ENCODE results near the gene INTS15. TPM values are rescaled to one million over a fixed set of nuclear protein-coding genes. Genes with fewer than 3 reads are reported as not detected.

The INTS15 gene
- total RNA-seq, 1 experiment from 2014 or later, result 35.0 TPM

- TF ChIP-seq CTCF (IDR thresholded peaks at IDR 0.05; ENCODE audit: unreplicated experiment), result no peak
- CTCF ChIA-PET, result no interaction called here
- no peak overlapping the region for H3K4me3 Mint-ChIP-seq (ENCODE audit: low read depth, unreplicated experiment)
- BruUV-seq (replicated peaks), result no TSS peak
- H3K27me3 Mint-ChIP-seq (ENCODE audit: unreplicated experiment), result no peaks in the 10 kb centered on the region
- peaks cover 6% of the 10 kb centered on the region for H3K9me3 Mint-ChIP-seq (ENCODE audit: low read depth, unreplicated experiment)
- no peaks in the 10 kb centered on the region for H3K4me1 Mint-ChIP-seq (ENCODE audit: low read depth, unreplicated experiment)
- intact Hi-C loops (cut with micrococcal nuclease; ENCODE audit: unreplicated experiment), result no loop called here
- no peak overlapping the region for H3K27ac Mint-ChIP-seq (ENCODE audit: unreplicated experiment)
- DNase-seq, result no peak
- H3K36me3 Mint-ChIP-seq (ENCODE audit: insufficient read depth, unreplicated experiment), result peaks cover 91% of the 10 kb centered on the region
Observed at GRCh38 chr7:6647080-6647479, 57.3 kb downstream of the INTS15 start.

DNA sequence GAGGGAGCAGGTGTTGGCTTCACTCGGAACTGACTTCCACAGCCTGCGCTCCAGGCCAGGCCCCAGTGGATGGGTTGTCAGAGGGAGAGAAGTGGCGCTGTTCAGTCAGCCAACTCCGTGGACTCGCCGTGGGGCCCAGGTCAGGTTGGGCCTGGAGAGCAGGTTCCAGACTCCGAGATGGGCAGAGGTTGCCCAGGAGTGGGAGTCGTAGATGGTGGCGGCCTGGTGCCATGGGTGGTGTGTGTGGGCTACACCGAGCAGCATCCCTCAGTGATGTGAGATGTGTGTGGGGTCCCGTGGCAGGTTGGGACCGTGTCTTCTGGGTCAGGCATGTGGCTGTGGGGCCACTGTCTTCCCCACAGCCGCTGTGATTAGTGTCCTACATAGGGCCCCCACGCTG lies 57.7 kb downstream of the INTS15 start:
- no peak for TF ChIP-seq CTCF (IDR thresholded peaks at IDR 0.05; ENCODE audit: unreplicated experiment)
- H3K9me3 Mint-ChIP-seq (ENCODE audit: low read depth, unreplicated experiment), result peaks cover 6% of the 10 kb centered on the region
- intact Hi-C loops (cut with micrococcal nuclease; ENCODE audit: unreplicated experiment), result no loop called here
- no peak for DNase-seq
- no peak overlapping the region for H3K27ac Mint-ChIP-seq (ENCODE audit: unreplicated experiment)
- BruUV-seq (replicated peaks), result no TSS peak
- H3K4me3 Mint-ChIP-seq (ENCODE audit: low read depth, unreplicated experiment), result no peak overlapping the region
- peaks cover 91% of the 10 kb centered on the region for H3K36me3 Mint-ChIP-seq (ENCODE audit: insufficient read depth, unreplicated experiment)
- no peaks in the 10 kb centered on the region for H3K4me1 Mint-ChIP-seq (ENCODE audit: low read depth, unreplicated experiment)
- H3K27me3 Mint-ChIP-seq (ENCODE audit: unreplicated experiment), result no peaks in the 10 kb centered on the region
- CTCF ChIA-PET, result no interaction called here

DNA sequence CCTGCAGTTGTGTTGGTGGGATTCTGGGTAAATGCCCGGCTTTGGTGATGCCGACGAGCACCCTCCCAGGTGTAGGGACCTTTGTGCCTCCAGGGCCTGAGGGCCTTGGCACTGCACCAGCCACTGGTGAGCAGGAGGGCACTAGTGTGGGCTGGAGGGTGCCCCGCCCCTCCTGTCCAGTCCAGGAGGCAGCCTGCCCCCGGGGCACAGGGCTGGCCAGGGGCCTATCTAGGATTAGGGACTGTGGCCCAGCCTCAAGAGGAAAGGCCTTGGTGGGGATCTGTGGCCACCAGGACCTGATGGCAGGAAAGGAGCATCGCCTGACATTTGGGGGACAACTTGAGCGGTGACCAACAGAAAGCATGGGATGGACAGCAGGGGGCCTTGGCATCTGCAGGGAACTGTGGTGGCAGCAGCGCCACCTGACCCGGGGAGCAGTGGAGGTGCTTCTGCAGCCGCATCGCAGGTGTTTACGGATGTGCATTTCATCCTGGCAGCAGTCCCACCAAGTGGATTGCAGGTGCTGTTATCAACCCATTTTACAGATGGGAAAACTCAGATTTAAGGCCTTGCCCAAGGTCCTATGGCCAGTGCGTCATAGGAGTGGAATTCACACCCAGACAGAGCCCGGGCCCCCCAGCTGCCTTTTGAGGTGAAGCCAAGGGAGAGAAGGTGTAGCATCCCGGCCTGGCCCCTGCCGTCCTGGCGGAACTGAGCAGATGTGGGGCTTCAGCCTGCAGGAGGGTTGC lies 58.4 kb downstream of the INTS15 start:
- Mint-ChIP-seq H3K27me3 (ENCODE audit: unreplicated experiment) (no peaks in the 10 kb centered on the region), H3K36me3 (ENCODE audit: insufficient read depth, unreplicated experiment) (peaks cover 94% of the 10 kb centered on the region), H3K27ac (ENCODE audit: unreplicated experiment) (no peak overlapping the region), H3K9me3 (ENCODE audit: low read depth, unreplicated experiment) (peaks cover 6% of the 10 kb centered on the region), H3K4me3 (ENCODE audit: low read depth, unreplicated experiment) (no peak overlapping the region), H3K4me1 (ENCODE audit: low read depth, unreplicated experiment) (no peaks in the 10 kb centered on the region)
- DNase-seq, result no peak
- no TSS peak for BruUV-seq (replicated peaks)
- intact Hi-C loops (cut with micrococcal nuclease; ENCODE audit: unreplicated experiment), result no loop called here
- TF ChIP-seq CTCF (IDR thresholded peaks at IDR 0.05; ENCODE audit: unreplicated experiment), result no peak
- CTCF ChIA-PET, result no interaction called here

DNA sequence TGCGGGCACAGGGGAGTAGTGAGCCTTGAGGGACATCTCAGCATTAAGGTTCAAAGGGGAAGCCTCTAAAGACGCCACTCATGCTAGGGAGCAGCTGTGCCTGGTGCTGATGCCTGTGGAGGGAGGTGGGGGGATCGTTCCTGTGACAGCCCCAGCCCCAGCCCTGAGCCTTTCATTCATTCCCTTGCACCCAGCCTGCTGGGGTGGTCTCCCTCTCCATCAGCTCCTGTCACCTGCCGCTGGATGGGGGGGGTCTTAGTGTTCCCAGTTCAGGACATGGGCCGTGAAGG lies 58.9 kb downstream of the INTS15 start:
- no peak for TF ChIP-seq CTCF (IDR thresholded peaks at IDR 0.05; ENCODE audit: unreplicated experiment)
- no peak overlapping the region for H3K27ac Mint-ChIP-seq (ENCODE audit: unreplicated experiment)
- no peak for DNase-seq
- peaks cover 6% of the 10 kb centered on the region for H3K9me3 Mint-ChIP-seq (ENCODE audit: low read depth, unreplicated experiment)
- H3K27me3 Mint-ChIP-seq (ENCODE audit: unreplicated experiment), result no peaks in the 10 kb centered on the region
- intact Hi-C loops (cut with micrococcal nuclease; ENCODE audit: unreplicated experiment), result no loop called here
- H3K4me1 Mint-ChIP-seq (ENCODE audit: low read depth, unreplicated experiment), result no peaks in the 10 kb centered on the region
- CTCF ChIA-PET, result no interaction called here
- H3K36me3 Mint-ChIP-seq (ENCODE audit: insufficient read depth, unreplicated experiment), result peaks cover 96% of the 10 kb centered on the region
- BruUV-seq (replicated peaks), result no TSS peak
- no peak overlapping the region for H3K4me3 Mint-ChIP-seq (ENCODE audit: low read depth, unreplicated experiment)

All from Calu3 (cell line).